Non-pigmented ciliary epithelial cell (primary cell): ENCODE results near the gene PCNX2.

ENCODE experiments used
- DNase-seq: peaks from one replicate; pipeline ENCODE4 v3.0.0-alpha.2; 2010; ENCODE audit warnings: low read depth

Gene PCNX2

DNA sequence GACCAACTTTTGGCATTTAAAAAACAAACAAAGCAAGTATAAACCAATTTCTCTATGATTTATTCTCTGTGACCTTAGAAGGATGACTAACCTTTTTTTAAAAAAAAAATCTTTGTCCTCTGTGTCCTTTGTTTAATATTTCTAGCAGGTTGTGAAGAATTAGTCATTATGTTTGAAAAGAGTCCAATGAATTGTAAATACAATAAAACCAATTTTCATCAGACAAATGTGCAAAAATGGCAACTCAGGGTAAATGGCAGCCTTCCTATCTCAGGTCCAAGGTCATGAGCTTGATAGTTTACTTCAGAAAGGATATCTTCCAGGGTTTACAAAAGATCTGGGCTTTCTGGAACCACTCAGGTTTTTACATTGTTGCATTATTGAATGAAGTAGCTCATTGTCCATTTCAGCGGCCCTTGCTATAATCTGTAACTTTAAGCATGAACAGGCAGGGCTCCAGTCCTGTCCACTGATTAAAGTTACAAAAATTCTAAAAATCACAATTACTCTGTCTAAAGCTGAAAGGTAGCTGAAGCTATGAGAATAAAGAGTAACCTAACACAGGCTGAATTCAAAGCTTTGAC is 20.3 kb upstream of the PCNX2 start:
- no peak for DNase-seq

DNA sequence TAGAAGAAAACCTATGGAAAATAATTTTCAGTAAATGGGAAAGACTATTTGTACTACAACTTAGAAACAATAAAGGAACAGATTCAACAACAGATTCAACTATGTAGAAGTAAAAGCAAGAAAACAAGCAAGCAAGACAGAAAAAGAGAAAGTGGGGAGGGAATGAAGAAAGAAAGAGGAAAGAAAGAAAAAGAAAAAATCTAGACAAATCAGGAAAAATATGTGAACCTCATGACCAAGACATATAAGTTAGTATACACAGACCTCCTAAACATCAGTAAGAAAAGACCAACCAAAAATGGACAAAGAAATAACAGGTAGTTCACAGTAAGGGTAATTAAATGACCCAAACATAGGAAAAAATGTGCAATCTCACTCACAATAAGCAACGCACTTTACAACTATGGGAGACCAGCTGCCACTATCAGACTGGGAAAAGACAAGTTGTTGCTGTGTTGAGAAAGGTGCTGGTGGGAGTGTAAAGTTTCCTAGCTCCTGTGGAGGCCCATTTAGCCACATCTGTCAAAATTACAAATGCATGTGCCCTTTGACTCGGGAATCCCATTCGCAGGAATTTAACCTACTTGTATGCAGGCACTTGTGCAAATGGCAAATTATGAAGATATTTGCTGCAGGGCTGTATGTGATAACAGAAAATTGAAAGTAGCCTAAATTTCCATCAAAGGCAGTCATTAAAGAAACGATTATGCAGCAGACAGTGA is 18.1 kb upstream of the PCNX2 start:
- DNase-seq = no peak

DNA sequence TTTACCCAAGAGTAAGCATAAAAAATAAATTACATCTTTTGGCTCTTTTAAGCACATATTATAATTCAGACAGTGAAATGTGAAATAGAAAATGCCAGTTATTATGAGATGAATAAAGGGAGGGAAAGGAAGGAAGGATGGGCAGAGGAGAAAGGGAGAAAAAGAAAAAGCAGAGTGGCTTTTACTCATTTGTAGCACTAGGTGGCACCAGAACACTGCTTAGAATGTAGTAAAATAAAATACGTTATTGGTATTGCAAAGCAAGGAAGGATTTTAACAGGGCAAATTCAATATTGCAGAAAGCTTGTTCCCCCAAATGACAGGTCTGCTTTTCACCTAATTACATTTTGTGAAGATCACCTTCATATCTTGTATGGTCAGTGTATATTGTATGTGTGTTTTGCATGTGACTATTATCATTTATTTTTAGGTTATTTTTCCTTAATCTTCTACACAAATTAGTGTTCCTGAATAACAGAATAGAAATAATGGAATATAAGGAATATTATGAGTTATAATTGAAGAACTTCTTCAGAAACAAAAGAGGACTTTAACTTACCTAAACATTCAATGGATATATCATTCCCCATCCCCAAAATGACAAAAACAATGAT is 9.1 kb upstream of the PCNX2 start:
- no peak for DNase-seq

DNA sequence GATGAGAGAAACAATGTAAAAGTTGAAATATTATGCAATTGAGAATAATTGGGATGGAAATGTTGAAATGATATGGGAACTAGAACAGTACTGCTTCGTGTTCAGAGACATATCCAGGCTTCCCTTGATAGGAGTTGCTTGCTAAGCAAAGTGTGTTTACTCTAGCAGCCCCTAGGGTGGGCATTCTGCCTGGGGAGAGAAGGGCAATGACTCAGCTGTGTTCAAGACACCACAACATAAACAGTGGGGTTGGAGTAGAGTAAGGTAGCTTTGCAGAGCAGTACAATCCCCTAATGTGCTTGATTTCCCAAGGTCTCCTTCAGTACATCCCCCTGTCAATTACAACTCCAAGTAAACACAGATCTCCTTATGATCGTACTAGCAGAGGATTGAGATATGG is 4.8 kb upstream of the PCNX2 start:
- DNase-seq = no peak

DNA sequence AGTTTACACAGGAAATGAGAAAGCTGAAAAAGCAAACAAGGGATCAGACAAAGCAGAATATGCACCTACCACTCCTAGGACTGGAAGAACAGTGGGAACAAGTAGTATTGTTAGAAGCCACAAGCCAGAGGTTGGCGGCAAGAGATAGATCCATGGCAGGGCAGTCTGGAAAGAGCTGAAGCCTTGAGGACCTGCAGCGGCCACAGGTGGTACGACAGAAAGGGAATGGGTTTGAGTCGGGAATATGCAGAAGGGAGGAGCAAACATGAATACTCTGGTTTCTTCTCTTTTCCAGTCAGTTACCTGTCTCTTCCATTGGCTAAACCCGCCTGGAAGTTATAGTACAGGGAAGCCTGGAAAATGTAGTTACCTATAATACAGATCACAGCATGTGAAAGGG is 3.9 kb upstream of the PCNX2 start:
- no peak for DNase-seq

DNA sequence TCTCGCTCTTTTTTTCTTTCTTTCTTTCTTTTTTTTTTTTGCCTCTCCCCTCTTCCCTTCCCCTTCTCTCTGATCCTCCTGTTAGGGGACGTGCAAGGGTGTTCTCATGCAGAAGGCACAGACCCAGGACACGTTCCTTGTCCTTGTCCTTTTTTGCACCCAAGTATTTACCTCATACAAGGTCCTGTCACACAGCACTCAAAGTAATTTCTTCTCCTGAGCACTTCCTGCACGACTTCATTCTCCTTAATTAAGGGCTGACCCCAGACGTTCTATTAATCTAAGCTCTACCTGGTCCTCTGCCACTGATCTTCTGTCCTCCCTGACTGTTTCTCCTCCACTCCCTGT is 424 bp upstream of the PCNX2 start:
- no peak for DNase-seq

DNA sequence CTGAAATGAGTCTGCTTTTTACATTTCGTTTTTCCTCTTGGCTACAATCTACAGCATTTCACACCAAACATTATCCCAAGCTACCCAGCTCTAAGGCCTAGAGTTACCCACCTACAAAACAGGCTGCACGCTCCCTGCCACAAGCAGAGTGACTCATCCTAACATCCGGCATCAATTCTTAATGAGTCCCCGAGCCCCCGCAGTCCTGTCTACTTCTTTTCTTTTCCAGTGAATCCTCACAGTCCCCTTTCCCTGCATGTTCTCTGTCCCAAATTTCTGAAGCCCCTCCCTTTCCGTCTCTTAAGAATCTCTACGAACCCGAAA is 650 bp downstream of the PCNX2 start:
- DNase-seq = peak; percentile 19

DNA sequence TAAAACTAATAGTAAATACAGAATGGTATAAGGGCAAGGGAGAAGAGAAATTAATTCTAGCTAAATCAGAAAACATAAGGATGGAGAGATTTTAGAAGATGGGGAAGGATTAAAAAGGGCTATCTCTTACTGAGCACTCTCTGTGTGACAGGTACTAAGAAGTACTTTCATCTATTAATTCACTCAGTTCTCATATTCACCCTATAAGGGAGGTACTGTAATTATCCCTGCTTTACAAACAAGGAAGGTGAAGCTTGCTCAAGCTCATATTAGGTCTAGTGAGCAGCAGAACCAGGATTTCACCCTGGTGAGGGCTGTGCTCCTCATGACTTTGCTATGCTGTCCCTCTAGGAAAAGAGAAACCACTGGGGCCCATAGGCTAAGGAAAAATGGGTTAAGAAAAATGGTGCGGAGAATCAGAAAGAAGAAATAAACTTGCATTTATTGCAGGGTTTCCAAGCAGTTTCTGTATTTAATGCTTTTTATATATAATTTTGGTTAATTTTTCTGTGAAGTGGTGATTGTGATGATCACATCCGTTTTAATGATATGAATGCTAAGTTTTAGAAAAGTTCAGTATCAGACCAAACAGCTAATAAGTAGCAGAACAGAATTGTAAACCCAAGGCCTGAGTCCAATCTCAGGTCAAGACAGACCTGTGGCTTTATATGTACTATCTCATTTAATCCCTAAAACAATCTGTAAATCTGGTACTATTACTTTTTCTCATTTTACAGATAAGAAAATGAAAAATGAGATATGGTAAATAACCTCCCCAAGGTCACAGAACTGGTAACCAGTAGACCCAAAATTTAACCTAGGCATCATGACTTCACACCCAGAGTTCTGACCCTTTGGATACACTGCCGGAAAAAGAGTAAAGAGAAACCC is 1.7 kb downstream of the PCNX2 start:
- no peak for DNase-seq

DNA sequence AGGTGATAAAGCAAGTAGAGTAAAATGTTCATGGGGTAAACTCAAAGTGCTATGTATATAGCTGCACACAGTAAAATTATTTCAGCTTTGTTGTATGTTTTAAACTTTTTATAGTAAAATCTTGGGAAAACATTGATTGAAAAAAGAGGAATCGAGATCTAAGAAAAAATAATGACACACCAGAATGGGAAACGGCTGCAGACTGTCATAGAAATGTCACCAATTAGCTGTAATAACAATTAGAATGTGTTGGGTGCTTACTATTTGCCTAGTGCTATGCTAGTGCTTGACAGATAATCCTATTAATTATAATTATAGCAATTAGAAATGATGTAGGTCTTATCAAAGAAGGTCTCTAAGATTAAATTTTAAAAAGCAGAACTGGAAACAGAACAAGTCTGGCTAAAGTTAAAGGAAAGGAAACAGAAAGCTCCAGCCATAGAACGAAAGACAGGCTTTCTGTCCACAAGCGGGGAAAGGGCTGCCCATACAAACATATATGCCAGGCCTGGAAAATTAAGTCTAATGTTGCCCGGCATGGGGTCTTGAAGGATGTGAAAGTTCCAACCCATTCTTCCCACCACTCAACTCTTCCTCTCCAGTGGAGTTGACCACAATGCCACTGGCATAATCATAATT is 5.0 kb downstream of the PCNX2 start:
- DNase-seq = no peak

DNA sequence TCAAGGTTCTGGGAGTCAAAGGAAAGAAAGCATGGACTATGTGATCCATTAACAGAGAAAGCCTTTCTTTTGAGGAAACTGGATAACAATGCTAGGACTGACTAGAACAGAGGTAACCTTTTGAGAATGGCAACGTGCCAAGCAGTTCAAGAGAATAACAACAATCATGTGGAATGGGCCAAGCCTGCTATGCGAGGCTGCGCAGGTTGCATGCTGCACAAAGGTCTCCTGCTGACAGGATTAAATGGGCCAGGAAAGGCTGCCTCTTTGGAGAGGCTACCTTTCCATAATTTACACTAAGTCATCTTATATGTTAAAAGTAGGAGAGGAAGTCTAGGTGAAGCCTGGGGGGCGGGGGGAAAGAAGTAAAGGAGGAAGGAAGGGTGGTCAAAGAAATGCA is 5.8 kb downstream of the PCNX2 start:
- no peak for DNase-seq

DNA sequence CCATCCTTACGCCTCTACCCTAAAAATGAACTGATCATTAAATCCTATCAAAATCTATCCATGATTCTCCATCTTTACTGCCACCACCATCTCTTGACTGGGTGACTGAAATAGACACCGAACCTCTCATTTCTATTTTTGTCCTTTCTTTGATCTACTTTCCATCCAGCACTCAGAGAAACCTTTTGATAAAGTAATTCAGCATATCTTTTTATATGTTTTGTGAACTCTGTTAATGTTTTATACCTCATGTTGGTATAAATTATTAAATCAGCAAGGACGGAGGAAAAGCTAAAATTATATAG is 13.0 kb downstream of the PCNX2 start:
- DNase-seq = no peak

DNA sequence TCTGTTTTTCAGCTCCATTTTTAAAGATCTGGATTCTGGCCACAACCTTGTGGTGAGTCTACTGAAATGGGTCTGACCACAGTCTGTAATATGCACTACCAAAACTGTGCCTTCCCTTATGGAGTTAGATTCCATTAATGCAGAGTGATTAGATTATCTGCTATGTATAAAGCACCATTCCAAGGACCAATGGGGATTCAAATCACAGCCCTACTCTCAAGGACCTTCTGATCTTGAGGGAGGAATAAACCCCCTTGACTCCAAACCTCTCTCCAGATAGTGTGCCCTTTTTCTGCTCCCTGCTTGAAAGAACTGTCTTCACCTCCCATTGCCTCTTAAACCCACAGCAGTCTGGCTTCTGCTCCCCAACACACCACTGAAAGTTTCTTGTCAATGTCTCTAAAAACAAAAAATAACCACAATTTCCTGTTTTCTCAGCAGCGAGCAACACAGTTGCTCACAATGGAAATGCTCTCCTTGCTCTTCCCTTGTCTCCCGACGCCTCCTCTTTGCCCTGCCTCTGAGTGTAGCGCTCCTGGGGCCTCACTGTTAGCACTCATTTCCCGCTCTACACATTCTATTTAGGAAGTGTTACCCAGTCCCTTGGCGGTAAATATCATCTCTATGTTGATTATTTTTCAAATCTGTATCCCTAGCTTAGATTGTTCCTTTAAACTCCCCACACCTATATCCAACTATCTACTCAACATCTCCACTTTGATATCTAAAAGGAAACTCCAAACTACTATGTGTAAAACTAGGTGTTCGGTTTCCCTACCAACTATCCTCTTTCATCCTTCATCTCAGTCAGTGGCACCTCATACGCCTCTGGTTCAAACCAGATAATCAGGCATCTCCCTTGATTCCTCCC is 13.6 kb downstream of the PCNX2 start:
- peak; percentile 24 for DNase-seq

DNA sequence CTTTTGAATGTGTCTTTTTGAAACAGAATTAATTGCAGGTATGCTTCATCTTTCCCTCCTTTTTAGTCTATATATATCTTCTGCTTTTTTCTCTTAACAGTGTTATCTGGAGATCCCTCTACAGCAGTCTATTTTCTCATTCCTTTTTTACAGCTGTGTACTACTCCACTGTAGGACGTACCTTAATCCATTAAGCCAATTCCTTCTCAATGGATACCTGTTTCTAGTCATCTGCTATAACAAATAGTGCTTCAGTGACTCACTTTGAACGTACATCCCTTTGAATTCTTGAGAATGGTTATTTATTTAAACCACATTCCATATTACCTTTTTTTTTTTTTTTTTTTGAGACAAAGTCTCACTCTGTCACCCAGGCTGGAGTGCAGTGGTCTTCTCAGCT is 15.6 kb downstream of the PCNX2 start:
- no peak for DNase-seq

DNA sequence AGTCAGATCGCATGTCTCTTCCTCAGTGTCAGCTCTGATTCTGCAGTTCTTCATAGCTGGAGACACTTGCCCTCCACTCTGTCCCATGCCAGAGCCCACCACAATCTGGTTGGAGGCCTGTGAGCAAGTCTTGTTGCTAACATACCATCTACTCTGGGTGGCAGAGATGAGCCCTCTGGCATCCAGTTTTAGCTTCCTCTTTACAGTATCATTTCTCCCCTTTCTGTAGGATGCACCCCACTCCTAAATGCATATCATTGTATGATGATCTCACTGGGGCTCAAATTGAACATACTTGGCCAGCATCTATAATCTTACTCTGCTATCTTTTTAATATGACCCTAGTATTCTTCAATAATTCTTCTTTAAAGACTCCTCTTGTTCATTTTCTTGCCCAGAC is 16.9 kb downstream of the PCNX2 start:
- no peak for DNase-seq

DNA sequence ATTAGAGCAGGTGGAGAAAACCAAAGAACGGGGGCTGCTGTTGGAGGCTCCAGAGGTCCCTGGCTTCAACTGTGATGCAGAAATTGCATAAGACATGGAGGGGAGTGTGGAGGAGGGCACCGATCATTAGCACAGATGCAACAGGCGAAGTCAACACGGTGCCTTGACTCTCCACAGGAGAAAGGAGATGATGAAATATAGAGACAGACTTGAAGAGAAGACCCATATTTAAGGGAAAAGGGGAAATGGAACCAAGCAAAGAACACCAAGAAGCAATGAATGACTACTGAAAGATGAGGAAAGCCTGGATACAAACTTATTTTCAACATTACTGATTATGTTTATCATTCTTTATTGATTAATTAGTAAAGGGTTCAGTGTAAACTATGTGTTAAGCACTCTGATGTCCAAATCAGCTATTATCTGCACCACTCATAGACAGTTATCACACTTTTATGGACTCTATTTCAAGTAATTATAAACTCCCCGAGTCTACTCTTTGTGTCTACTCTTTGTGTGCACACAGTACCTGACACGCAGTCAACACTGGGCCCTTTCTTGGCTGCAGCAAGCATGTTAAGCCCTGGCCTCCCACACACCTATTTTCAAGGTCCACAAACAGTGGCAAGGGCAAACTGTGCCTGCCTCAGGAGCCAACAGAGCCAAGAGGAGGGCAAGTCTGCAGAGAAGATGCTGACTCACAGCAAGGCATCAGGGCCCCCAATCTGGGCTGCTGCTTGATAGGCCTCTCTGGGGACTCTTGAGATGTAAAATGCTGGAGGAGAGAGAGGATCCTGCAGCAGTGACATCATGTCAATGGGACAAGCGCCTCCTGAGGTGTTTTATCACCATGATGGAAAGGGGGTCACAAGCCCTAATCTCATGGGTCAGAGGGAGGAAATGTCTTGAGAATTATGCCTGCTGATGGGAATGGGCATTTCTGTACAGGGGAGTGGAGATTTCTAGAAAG is 17.6 kb downstream of the PCNX2 start:
- no peak for DNase-seq

DNA sequence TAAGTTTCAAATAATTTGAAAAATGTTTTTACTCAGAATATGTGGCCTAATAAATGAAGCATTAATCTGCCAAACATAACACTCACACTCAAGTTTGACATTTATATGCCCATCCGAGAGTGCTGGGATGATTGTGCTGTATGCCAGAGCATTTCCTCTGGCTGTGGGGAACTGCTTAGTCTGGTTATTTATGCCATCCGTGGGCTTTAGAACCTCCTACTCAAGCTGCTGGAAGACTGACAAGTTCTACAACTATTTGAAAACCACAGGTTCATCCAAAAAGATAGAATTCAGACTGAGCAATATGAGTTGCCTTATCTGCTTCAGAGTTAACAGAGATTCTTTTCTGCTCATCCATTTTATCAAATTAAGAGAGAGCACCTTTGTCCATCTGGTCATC is 25.9 kb downstream of the PCNX2 start:
- DNase-seq = peak; percentile 17

DNA sequence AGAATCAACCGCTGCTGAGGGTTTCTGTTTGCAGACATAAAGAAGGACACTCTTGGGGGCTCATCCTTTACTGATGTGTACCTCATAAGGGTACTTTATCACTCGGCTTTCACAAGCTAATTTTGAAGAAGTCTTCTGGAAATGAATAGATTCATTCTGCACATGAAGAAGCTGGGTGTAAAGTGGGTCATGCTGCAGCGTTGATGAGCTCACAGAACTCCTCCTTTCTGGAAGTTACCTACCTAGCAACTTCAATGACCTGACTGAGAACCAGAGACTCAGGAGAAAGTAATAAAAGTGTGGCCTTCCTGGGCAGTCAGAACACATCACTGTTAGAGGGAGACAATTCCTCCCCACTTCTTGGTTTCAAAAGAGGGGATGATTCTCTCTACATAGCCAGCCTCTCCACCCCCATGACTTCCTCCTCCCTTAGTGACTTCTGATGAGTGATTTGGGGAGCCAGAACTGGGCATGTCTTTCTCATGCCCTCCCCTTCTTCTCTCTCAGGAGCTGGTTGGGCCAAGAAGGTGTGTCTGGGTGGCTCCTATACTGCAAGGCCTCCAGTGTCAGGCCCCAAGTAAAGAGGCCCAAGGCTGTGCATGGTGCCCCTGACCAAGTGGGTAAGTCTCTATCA is 27.0 kb downstream of the PCNX2 start:
- DNase-seq = no peak

DNA sequence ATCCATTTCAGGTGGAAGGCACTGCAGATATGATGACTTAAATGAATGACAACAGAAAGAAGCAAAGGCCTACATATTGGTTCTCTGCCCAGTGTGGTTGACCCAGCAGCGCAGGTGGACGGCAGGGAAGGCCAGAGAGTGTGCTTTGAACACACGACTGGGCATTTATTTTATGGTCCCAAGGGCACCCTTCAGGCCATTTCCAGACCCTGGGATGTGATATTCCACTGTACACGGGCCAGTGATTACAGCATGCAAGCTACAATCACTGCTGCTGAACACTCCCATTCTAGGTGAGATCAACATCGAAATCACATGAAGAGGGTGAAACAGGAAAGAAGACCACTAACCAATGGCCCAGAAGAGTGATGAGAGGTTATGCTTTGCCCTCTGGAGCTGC is 33.8 kb downstream of the PCNX2 start:
- no peak for DNase-seq

DNA sequence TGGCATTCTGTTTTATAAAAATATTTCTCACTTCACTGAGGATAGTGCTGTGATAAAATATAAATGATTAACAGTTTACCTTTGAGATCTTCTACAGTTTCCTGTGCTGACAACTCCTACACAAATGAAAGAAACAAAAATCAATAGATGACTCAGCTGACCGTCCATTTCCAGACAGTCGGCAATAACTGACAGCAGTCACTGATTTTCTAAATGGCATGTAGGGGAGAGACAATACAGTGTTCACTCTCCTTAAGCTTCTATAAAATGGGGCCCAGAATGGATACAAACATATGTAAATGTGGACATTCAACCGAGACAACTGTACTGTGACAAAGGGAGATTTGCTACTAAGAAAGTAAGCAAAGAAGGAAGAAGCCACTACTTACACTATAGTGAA is 34.3 kb downstream of the PCNX2 start:
- DNase-seq = no peak

DNA sequence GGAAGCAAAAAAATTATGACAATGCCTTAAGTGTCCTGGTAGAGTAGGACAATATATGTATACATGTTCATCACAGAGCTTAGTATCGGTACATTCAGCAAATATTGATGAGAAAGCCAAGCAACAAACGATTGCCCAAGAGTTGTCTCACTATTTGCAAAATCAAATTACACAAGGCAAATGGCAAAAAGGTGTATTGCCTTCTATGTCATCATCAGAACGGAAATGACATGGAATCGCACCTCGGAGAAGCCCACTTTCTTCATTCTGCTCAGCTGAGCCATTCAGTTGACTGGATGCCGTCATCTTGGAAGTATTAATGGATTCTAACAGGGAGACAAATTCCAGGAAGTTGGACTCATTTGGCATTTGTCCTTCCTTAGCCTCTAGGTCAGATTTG is 37.7 kb downstream of the PCNX2 start:
- no peak for DNase-seq
